Subcutaneous adipose tissue (tissue), 4 donors: ENCODE measurements around the gene ANKRD16. TPM values are rescaled to one million over a fixed set of nuclear protein-coding genes. Genes with fewer than 3 reads are reported as not detected.

Experiments
- CTCF ChIP-seq: fragments of 450-650 bp; IDR thresholded peaks from one replicate; pipeline ENCODE4 v1.5.1; 2016; ENCODE audit warnings: low read depth, mild to moderate bottlenecking, control low read depth, antibody characterized with exemption, moderate library complexity
- total RNA-seq, 4 donors: library from RNA; depleted of rRNA; stranded (reverse); fragments of >200 nt; gene quantifications; one replicate each; pipeline ENCODE4 v1.1.0, GENCODE V29; 2016

ANKRD16 gene
- total RNA-seq, 4 donors from 2014 or later, result 2.8 to 11.5 (median 5.8) TPM

- TF ChIP-seq CTCF, result no peak
Measured at GRCh38 chr10:5840314-5841307, 49.1 kb downstream of the ANKRD16 start.

- no peak for TF ChIP-seq CTCF
Measured at GRCh38 chr10:5835446-5836095, 54.1 kb downstream of the ANKRD16 start.

- TF ChIP-seq CTCF, result no peak
Measured at GRCh38 chr10:5833814-5834213, 55.9 kb downstream of the ANKRD16 start.

GRCh38 chr10:5832946-5833345 lies 56.7 kb downstream of the ANKRD16 start:
- no peak for TF ChIP-seq CTCF

- no peak for TF ChIP-seq CTCF
Measured at GRCh38 chr10:5831446-5831782, 58.3 kb downstream of the ANKRD16 start.

- no peak for TF ChIP-seq CTCF
Measured at GRCh38 chr10:5830629-5831445, 58.9 kb downstream of the ANKRD16 start.
